T-helper 2 cell treated with Interferon-gamma antibody and Interleukin-4, amounts not matched to agents 100 ng/mL and 5 ng/mL, for 36 hours (primary cell): ENCODE results near the gene KRTAP4-3. TPM values are rescaled to one million over a fixed set of nuclear protein-coding genes. Genes with fewer than 3 reads are reported as not detected.
"Not testable (repeated sequence)": the region's sequence is repeated elsewhere in the genome, so short reads cannot be mapped to it uniquely, and the experiment has no call there.

Experiments used
- intact Hi-C: fragments of 100-400 bp; cut with micrococcal nuclease; formaldehyde crosslinking; loops from one replicate; pipeline ENCODE4 v1.15.1; 2023
- total RNA-seq: library from RNA; stranded (reverse); gene quantifications from 2 replicates; pipeline ENCODE4 v1.2.3, GENCODE V29; 2022

The KRTAP4-3 gene
- total RNA-seq, 1 donor from 2014 or later = not detected

DNA sequence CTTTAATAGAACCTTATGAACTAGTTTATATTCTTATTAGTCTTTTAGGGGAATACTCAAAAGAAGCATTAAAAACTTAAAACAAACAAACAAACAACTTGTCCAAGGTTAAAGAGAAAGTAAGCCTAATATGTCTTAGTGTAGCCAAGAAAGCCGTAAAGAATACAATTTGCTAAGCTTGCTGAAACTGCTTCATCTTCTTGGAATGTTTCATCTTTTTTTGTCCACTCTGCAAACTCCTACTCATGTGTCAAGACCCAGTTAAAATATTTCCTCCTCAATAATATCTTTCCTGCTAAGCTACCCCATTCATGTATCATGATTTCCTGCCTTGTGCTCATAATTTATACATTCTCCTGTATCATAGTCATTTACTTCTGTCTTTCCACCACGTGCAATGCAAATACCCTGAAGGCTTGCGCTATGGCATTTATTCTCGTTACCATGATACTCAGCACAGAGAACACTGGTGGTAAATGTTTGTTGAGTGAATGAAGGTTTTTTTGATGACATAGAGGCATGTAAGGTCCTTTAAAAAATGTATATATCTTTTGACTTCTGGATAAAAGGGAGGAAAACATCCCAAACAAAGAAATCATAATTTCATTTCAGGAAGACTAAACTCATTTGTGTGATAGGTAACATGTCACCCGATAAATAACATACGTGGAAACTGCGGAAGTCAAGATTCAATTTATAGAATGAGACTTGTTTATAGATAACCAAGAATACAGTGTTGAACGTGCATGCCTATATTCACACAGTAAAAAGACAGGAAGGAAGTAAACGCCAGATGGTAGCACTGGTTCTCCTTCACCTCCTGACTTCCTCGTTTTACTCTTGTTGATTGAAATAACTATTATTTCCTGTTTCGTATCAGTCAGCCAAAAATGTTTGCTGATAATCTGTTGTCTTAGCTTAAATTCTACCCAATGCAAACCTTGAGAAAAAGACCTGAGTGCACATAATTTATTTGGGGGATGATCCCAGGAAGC is 48.0 kb downstream of the KRTAP4-3 start:
- intact Hi-C loops = not testable (repeated sequence)

DNA sequence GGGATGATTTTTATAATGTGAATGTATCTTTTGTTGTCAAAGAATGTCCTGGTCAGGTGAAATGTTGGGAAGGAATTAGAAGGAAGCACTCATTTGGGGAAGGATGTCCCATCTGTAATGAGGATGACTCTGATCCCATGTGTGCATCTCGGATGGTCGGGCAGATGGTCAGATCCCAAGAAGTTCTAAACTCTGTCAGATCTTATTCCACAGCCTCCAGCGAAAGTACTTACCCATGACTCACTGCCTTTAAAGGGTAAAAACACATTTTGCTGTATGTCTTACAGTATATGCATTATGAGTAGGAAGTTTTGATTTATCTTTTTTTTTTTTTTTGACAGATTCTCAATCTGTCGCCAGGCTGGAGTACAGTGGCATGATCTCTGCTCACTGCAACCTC is 49.3 kb downstream of the KRTAP4-3 start:
- intact Hi-C loops = no loop called here

GRCh38 chr17:41117846-41118386 is 50.1 kb downstream of the KRTAP4-3 start, which contains the start of gene KRTAP4-11:
Gene KRTAP4-11, minus strand, starts transcription at chr17:41118373. Its CDS starts 58 bp downstream, at chr17:41118315.
- intact Hi-C loops = not testable (repeated sequence)

Other genes starting within 250 kb of the KRTAP4-3 start
- gene KRT23, start 230.6 kb downstream of the KRTAP4-3 start, total RNA-seq = not detected in 2 replicates
- gene KRT39, start 201.3 kb downstream of the KRTAP4-3 start, total RNA-seq = not detected in 2 replicates
- not detected in 2 replicates for gene KRT40, start 183.9 kb downstream of the KRTAP4-3 start, total RNA-seq
- not detected in 2 replicates for gene KRTAP3-3, start 174.1 kb downstream of the KRTAP4-3 start, total RNA-seq
- not detected in 2 replicates for gene KRTAP3-2, start 168.3 kb downstream of the KRTAP4-3 start, total RNA-seq
- not detected in 2 replicates for gene KRTAP3-1, start 159.1 kb downstream of the KRTAP4-3 start, total RNA-seq
- not detected in 2 replicates for gene KRTAP1-5, start 141.0 kb downstream of the KRTAP4-3 start, total RNA-seq
- gene KRTAP1-4, start 138.0 kb downstream of the KRTAP4-3 start, total RNA-seq = not detected in 2 replicates
- gene KRTAP1-3, start 133.3 kb downstream of the KRTAP4-3 start, total RNA-seq = not detected in 2 replicates
- gene KRTAP1-1, start 126.8 kb downstream of the KRTAP4-3 start, total RNA-seq = not detected in 2 replicates
- gene KRTAP2-1, start 120.9 kb downstream of the KRTAP4-3 start, total RNA-seq = not detected in 2 replicates
- not detected in 2 replicates for gene KRTAP2-2, start 113.0 kb downstream of the KRTAP4-3 start, total RNA-seq
- not detected in 2 replicates for gene KRTAP2-3, start 108.1 kb downstream of the KRTAP4-3 start, total RNA-seq
- gene KRTAP2-4, start 102.3 kb downstream of the KRTAP4-3 start, total RNA-seq = not detected in 2 replicates
- not detected in 2 replicates for gene KRTAP4-7, start 84.1 kb downstream of the KRTAP4-3 start, total RNA-seq
- not detected in 2 replicates for gene KRTAP4-8, start 70.1 kb downstream of the KRTAP4-3 start, total RNA-seq
- gene KRTAP4-16, start 66.0 kb downstream of the KRTAP4-3 start, total RNA-seq = not detected in 2 replicates
- not detected in 2 replicates for gene KRTAP4-9, start 62.8 kb downstream of the KRTAP4-3 start, total RNA-seq
- not detected in 2 replicates for gene KRTAP4-11, start 49.8 kb downstream of the KRTAP4-3 start, total RNA-seq
- not detected in 2 replicates for gene KRTAP4-12, start 44.0 kb downstream of the KRTAP4-3 start, total RNA-seq
- not detected in 2 replicates for gene KRTAP4-6, start 27.7 kb downstream of the KRTAP4-3 start, total RNA-seq
- gene KRTAP4-5, start 18.4 kb downstream of the KRTAP4-3 start, total RNA-seq = not detected in 2 replicates
- not detected in 2 replicates for gene KRTAP4-4, start 7.5 kb downstream of the KRTAP4-3 start, total RNA-seq
- gene KRTAP4-2, start 10.0 kb upstream of the KRTAP4-3 start, total RNA-seq = not detected in 2 replicates
- not detected in 2 replicates for gene KRTAP4-1, start 16.7 kb upstream of the KRTAP4-3 start, total RNA-seq
- not detected in 2 replicates for gene KRTAP9-1, start 21.7 kb upstream of the KRTAP4-3 start, total RNA-seq
- not detected in 2 replicates for gene KRTAP9-2, start 58.4 kb upstream of the KRTAP4-3 start, total RNA-seq
- gene KRTAP9-3, start 64.2 kb upstream of the KRTAP4-3 start, total RNA-seq = not detected in 2 replicates
- gene KRTAP9-8, start 69.8 kb upstream of the KRTAP4-3 start, total RNA-seq = not detected in 2 replicates
- gene KRTAP9-4, start 81.5 kb upstream of the KRTAP4-3 start, total RNA-seq = not detected in 2 replicates
- not detected in 2 replicates for gene KRTAP9-9, start 87.2 kb upstream of the KRTAP4-3 start, total RNA-seq
- gene KRTAP9-6, start 97.2 kb upstream of the KRTAP4-3 start, total RNA-seq = not detected in 2 replicates
- not detected in 2 replicates for gene KRTAP9-7, start 107.5 kb upstream of the KRTAP4-3 start, total RNA-seq
- not detected in 2 replicates for gene KRTAP29-1, start 134.6 kb upstream of the KRTAP4-3 start, total RNA-seq
- gene KRTAP16-1, start 141.1 kb upstream of the KRTAP4-3 start, total RNA-seq = not detected in 2 replicates
- gene KRTAP17-1, start 147.5 kb upstream of the KRTAP4-3 start, total RNA-seq = not detected in 2 replicates
- not detected in 2 replicates for gene KRT33A, start 182.6 kb upstream of the KRTAP4-3 start, total RNA-seq
- not detected in 2 replicates for gene KRT33B, start 201.6 kb upstream of the KRTAP4-3 start, total RNA-seq
- not detected in 2 replicates for gene KRT34, start 214.1 kb upstream of the KRTAP4-3 start, total RNA-seq
- gene KRT31, start 229.4 kb upstream of the KRTAP4-3 start, total RNA-seq = not detected in 2 replicates